DLD1 (cell line): ENCODE results near the gene ZNF516.

ENCODE experiments used
- in situ Hi-C: cut with HindIII; loops from 2 replicates; pipeline ENCODE4 v1.10.0; 2017; ENCODE audit warnings: low sequenced_read_pairs

The ZNF516 gene

GRCh38 chr18:76456018-76456750 is 38.9 kb downstream of the ZNF516 start:
- in situ Hi-C loops, result no loop called here

GRCh38 chr18:76455003-76455676 is 39.9 kb downstream of the ZNF516 start:
- in situ Hi-C loops, result no loop called here

DNA sequence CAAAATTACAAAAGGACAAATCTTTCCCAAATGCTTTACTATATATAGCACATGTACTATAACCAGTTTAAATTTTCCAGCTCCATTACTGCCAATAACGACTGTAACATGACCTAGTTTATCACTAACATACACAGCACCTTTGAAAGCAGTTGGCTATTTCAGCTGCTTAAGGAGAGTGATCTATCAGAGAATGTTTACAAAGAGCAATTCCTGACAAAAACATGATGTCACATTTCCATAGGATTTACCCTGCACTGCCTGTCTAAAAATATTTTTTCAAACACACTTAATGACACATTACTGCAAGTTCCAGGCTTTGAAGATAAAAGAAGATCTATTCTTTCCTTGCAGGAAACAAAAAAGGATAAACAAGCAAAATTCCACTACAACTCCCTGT is 40.6 kb downstream of the ZNF516 start:
- in situ Hi-C loops, result no loop called here

GRCh38 chr18:76453932-76454331 is 41.1 kb downstream of the ZNF516 start:
- in situ Hi-C loops, result no loop called here

- in situ Hi-C loops, result no loop called here
These were observed 41.9 kb downstream of the ZNF516 start for GRCh38 chr18:76453057-76453561.

GRCh38 chr18:76452357-76452756 is 42.7 kb downstream of the ZNF516 start:
- in situ Hi-C loops, result no loop called here

DNA sequence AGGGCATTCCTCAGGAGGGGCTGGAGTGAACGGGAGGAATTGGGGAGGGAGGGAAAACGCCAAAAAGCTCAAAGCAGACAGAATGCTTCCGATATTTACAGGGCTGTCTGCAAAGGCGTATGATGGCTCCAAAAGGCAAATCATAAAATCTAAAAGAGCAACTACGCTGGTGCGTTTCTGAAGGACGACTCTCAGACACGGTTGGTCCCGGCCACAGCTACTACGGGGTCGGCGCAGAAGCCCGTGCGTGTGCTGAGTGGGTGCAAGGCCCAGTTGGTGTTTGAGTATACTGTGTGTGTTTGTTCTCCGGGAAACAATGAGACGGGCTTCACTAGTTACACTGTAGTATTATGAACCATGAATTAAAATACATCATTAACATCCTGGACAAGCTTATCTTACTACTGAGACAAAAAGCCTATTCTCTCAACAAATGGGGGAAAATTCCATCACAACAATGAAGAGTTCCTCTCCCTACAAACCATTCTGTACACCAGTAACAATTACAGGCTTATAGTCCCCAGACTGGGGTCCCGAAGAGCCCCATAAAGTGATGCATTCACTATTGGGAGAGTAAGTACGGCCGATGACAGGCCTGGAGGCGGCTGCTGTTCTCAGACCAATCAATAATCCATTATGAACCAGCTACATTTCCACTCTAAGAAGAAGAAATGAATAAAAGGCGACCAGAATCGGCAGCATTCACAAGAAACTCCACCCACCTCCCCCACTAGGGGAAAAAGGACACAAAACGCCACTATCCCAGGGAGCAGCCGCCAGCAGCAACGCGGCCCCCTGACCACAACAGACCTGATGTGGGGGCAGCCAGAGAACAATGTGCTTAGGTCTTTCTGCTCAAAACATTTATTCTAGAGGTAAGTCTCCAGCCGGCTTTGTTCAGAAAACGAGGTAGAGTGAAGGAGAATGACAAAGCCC is 43.4 kb downstream of the ZNF516 start:
- in situ Hi-C loops, result no loop called here

DNA sequence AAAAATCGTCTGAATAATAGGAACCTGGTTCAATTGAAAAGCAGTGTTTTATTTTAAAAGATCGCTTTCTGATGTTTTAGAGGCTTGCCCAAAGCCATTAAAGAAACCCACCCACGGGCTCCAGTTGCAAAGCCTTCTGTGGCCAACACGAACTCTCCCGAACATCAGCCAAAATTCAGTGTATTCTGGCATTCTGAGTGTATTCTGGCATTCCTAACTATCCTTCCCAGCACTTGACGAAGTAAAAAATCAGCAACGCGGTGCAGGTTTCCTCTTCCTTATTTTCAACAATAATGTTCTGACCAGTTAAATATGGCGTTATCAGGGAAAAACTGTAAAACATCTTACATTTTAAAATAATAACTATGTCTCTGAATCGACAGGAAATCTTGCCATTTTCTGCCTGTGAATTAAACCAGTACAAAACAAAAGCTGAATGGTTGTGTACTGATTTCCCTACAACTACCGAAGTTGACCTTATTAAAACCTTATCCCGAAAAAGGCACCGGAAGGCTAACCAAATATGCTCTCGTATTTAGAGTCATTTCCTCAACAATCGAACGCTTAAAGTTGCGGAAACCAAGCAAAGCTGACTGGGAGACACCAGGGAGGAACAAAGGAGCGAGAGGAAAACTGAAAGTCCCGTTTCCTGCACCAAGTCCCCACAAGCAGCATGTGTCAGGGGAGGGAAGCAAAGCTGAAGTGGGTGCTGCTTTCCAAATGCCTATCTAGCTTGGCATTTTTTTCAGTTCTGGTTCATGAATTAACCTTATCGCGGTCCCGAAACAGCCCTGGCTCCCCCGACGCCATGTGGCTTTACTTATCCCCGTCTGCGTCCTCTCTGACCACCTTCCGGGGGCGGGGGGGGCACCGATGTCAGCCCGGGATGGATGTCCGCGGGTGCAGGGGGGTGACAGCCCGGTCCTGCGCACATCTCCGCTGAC is 44.3 kb downstream of the ZNF516 start:
- in situ Hi-C loops, result no loop called here

DNA sequence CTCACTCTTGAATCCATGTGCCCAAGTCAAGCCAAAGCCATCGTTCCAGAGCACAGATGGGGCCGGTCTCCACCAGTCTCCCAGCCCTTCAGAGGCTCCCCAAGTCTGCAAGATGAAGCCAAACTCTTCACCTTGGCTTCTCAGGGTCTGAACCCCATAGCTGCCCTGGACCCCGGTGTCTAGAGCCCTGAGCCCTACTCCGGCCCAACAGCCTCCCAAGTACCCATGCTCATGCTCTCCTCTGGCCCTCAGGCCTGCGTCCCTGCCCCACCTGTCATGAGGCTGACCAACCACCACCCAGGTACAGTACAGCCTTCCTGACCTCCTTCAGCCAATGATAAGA is 46.0 kb downstream of the ZNF516 start:
- in situ Hi-C loops, result no loop called here

- in situ Hi-C loops, result no loop called here
These were observed 46.6 kb downstream of the ZNF516 start for GRCh38 chr18:76448256-76449110.

DNA sequence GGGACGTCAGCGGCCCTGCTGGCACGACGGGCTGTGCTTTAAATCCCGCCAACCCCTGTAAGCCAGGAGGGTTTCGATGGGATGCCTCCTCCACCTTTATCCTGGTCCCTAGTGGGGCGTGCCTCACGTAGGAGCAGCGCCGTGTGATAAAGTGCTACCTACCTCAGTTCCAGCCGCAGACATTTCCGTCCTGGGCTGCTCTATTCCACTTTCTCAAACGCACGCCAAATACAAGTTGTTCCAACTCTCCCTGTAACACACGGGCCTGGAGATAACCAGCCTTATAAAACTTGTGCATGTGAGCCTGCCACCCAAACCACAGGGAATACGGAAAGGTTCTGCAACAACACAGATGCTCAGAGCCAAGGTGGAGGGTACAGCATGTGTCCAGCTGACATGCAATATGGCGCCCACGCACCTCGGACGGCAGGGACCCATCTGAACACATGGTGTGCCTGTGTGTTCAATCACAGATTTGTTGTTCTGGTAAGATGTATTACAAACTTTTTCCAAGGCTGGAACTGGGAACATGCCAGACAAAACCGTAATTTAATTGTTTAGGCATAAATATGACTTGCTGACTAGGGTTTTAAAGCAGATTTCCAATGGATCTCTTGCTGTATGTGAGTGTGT is 47.7 kb downstream of the ZNF516 start:
- in situ Hi-C loops, result no loop called here

- in situ Hi-C loops, result no loop called here
These were observed 48.5 kb downstream of the ZNF516 start for GRCh38 chr18:76446321-76447257.

DNA sequence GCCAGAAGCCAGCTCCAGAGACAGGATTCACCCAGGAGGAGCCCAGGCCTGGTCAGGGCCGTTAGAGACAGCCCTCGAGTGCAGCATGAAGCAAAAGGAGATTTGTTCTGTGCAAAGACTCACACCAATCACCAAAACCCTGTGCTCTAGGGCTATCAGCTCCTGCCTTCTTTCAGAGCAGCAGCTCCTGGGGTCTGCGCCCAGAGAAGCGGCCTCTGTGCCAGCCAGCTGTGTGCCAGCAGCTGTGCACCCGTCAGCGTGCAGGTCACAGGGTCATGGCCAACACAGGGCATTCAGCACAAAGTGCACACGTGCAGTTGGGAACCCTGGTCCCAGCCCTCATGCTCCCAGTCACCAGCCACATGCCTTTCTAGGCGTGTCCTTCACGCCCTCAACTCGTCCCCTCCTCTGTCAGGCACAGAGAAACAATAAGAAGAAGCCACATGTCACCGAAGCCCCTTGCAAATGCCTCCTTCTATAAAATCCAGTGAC is 49.3 kb downstream of the ZNF516 start:
- in situ Hi-C loops, result no loop called here

DNA sequence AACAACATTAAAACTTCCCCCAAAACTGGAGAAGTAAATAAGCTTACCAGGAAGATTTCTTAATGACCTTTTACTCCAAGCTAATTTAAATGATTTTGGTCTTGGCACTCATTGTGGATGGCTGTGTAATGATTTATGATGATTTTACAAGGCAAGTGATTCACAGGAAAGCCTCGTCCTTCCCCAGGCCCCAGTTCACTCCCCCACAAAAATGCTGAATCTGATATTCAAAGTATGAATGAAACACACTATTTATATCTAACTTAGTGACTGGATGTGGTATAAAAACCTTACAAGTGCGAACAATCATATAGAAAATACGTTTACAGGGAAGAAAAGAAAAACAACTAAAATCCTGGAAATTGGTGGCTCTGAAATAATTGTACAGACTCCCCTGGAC is 49.8 kb downstream of the ZNF516 start:
- in situ Hi-C loops, result no loop called here

DNA sequence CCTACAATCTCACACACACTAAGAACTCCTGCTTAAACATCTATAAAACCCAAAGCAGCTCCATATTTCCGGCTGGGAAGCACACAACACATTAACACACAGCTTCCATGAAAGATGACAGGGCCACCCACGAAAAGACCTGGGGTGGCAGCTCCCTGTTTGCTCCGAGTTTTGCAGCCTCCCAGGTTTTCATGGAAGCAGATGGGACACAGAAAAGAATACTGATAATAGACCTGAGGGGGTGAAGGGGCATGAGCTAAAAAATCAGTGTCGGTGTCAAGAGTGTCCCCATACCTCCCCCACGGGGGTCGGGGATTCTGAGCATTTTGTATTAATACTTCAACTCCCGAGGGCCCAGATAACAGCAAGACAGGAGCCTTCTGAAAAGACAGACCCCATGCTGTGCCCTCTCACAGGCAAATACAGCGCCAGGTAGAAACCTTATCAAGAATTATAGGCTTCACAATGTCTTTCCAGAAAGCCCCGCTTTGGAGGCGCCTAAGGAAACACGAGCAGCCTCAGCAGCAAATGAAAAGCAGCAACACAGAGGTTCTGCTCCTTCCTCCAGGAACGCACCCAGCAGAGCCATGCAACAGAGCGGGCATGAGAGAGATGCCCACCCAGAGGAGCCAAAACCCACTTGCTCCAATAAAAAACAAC is 50.5 kb downstream of the ZNF516 start:
- in situ Hi-C loops, result no loop called here

GRCh38 chr18:76443519-76444445 is 51.3 kb downstream of the ZNF516 start:
- in situ Hi-C loops, result no loop called here
